ENCODE data around the gene MYH10.

- no peak for TF ChIP-seq BCL6B (tag by site-specific recombination; IDR thresholded peaks at IDR 0.05)
- no peak for TF ChIP-seq ZNF132 (tag by site-specific recombination; IDR thresholded peaks at IDR 0.05; ENCODE audit: borderline replicate concordance)
- TF ChIP-seq ZNF777 (tag by site-specific recombination; IDR thresholded peaks at IDR 0.05; ENCODE audit: borderline replicate concordance) = no peak
- no peak for TF ChIP-seq ZFP3 (tag by site-specific recombination; IDR thresholded peaks at IDR 0.05; ENCODE audit: low read depth)
- no peak for TF ChIP-seq ZNF239 (tag by site-specific recombination; IDR thresholded peaks at IDR 0.05)
- no peak for TF ChIP-seq KLF9 (tag by site-specific recombination; IDR thresholded peaks at IDR 0.05; ENCODE audit: low read depth)
- TF ChIP-seq ZNF747 (tag by site-specific recombination; IDR thresholded peaks at IDR 0.05) = no peak
- no peak for TF ChIP-seq CTCF (tag by site-specific recombination; IDR thresholded peaks at IDR 0.05)
- no peak for TF ChIP-seq ZNF133 (tag by site-specific recombination; IDR thresholded peaks at IDR 0.05)
- TF ChIP-seq ZBTB6 (tag by site-specific recombination; IDR thresholded peaks at IDR 0.05) = no peak
- TF ChIP-seq KLF1 (tag by site-specific recombination; IDR thresholded peaks at IDR 0.05) = no peak
- TF ChIP-seq YY1 (tag by site-specific recombination; IDR thresholded peaks at IDR 0.05) = no peak
- TF ChIP-seq KLF10 (tag by site-specific recombination; IDR thresholded peaks at IDR 0.05) = no peak
Measured at GRCh38 chr17:8488901-8489300, 141.6 kb downstream of the MYH10 start.
